OCI-LY3 (cell line): ENCODE measurements around the gene IFRD2.
A peak's percentile ranks its signal among the peaks of the same experiment; 100 is the strongest.
"Not testable (repeated sequence)": the region's sequence is repeated elsewhere in the genome, so short reads cannot be mapped to it uniquely, and the experiment has no call there.

Experiments used
- H2AFZ ChIP-seq: fragments of 200-600, 300-600 bp; shearing (Covaris generic); 2 replicates; pipeline ENCODE4 v1.6.0; 2014; ENCODE audit warnings: antibody characterized with exemption, low read depth, low read length
- H3K27ac ChIP-seq: fragments of 200-600, 300-600 bp; sonication (generic); 2 replicates; pipeline ENCODE4 v1.5.1; 2014; ENCODE audit warnings: mild to moderate bottlenecking, low read length, moderate library complexity, mixed read lengths
- H3K27me3 ChIP-seq: fragments of 200-600, 300-600 bp; sonication (generic); 2 replicates; pipeline ENCODE4 v1.6.1; 2014; ENCODE audit warnings: low read depth, low read length, mixed read lengths
- H3K36me3 ChIP-seq: fragments of 200-600, 300-600 bp; sonication (generic); replicated peaks from 2 replicates; pipeline ENCODE3; 2014; ENCODE audit warnings: low read depth, low read length, mixed read lengths
- H3K4me1 ChIP-seq: fragments of 300-600, 200-600 bp; sonication (generic); 2 replicates; pipeline ENCODE4 v1.6.1; 2014; ENCODE audit warnings: low read length, mixed read lengths
- H3K4me2 ChIP-seq: fragments of 200-600, 300-600 bp; sonication (generic); 2 replicates; pipeline ENCODE4 v1.6.1; 2014; ENCODE audit warnings: low read length, mixed read lengths
- H3K4me3 ChIP-seq: fragments of 300-600, 200-600 bp; sonication (generic); 2 replicates; pipeline ENCODE4 v1.5.1; 2014; ENCODE audit warnings: antibody characterized with exemption, mild to moderate bottlenecking, low read length, moderate library complexity
- H3K79me2 ChIP-seq: fragments of 300-600, 200-600 bp; shearing (Covaris generic); 2 replicates; pipeline ENCODE4 v1.6.1; 2014; ENCODE audit warnings: mild to moderate bottlenecking, low read length, mixed read lengths
- H3K9ac ChIP-seq: fragments of 300-600, 200-600 bp; shearing (Covaris generic); 2 replicates; pipeline ENCODE4 v1.6.0; 2014; ENCODE audit warnings: mild to moderate bottlenecking, low read length, moderate library complexity
- H3K9me3 ChIP-seq: fragments of 200-600, 300-600 bp; shearing (Covaris generic); 2 replicates; pipeline ENCODE4 v1.6.1; 2014; ENCODE audit warnings: low read length, mixed read lengths; ENCODE audit not compliant: insufficient read depth
- H4K20me1 ChIP-seq: fragments of 200-600, 300-600 bp; sonication (generic); 2 replicates; pipeline ENCODE4 v1.6.1; 2016; ENCODE audit warnings: low read length, mixed read lengths; ENCODE audit not compliant: insufficient read depth
- CTCF ChIP-seq: fragments of 200-600, 300-600 bp; sonication (generic); IDR thresholded peaks from 2 replicates; pipeline ENCODE4 v1.5.1; 2014; ENCODE audit warnings: antibody characterized with exemption, low read length, low read depth
- EZH2phosphoT487 ChIP-seq: fragments of 200-600 bp; shearing (Covaris generic); IDR thresholded peaks from 2 replicates; pipeline ENCODE4 v1.6.1; 2018; ENCODE audit warnings: antibody characterized with exemption, mixed run types, low read depth

IFRD2 gene

GRCh38 chr3:50262778-50263177 is 29.5 kb downstream of the IFRD2 start:
- Histone ChIP-seq H3K4me1 (peaks cover 13% of the 10 kb centered on the region), H3K9me3 (no peaks in the 10 kb centered on the region), H4K20me1 (no peaks in the 10 kb centered on the region), H3K4me3 (no peak overlapping the region), H3K79me2 (no peaks in the 10 kb centered on the region), H3K9ac (no peak overlapping the region), H3K27me3 (peaks cover 18% of the 10 kb centered on the region), H3K4me2 (no peak overlapping the region), H3K36me3 (peaks cover 15% of the 10 kb centered on the region), H2AFZ (no peak overlapping the region), H3K27ac (no peak overlapping the region)
- TF ChIP-seq EZH2phosphoT487 (no peak), CTCF (no peak)

GRCh38 chr3:50262200-50262599 is 30.0 kb downstream of the IFRD2 start:
- Histone ChIP-seq H3K4me1 (peaks cover 13% of the 10 kb centered on the region), H3K27me3 (peaks cover 12% of the 10 kb centered on the region), H3K36me3 (peaks cover 20% of the 10 kb centered on the region)
- H2AFZ ChIP-seq, H3K9ac ChIP-seq, H3K4me2 ChIP-seq, H3K9me3 ChIP-seq, H4K20me1 ChIP-seq, H3K79me2 ChIP-seq, H3K27ac ChIP-seq, H3K4me3 ChIP-seq: not testable (repeated sequence)

GRCh38 chr3:50261505-50261904 is 30.7 kb downstream of the IFRD2 start:
- TF ChIP-seq EZH2phosphoT487 (no peak), CTCF (no peak)
- H4K20me1 ChIP-seq, result no peaks in the 10 kb centered on the region
- H3K79me2 ChIP-seq, result no peaks in the 10 kb centered on the region
- 0 out of 2 replicates have a peak overlapping the region, but pooled peaks have one; percentile 86 for H3K4me3 ChIP-seq
- H2AFZ ChIP-seq, result no peak overlapping the region
- 0 out of 2 replicates have a peak, but pooled peaks cover 6% of the 10 kb centered on the region for H3K9me3 ChIP-seq
- peaks cover 13% of the 10 kb centered on the region for H3K4me1 ChIP-seq
- H3K36me3 ChIP-seq, result peaks cover 27% of the 10 kb centered on the region
- peak overlapping the region; percentile 96; the same call in 1 of the 2 replicates for H3K4me2 ChIP-seq
- peak overlapping the region; percentile 83; the same call in 1 of the 2 replicates for H3K9ac ChIP-seq
- no peak overlapping the region for H3K27ac ChIP-seq
- peaks cover 5% of the 10 kb centered on the region for H3K27me3 ChIP-seq

- Histone ChIP-seq H3K4me1 (peaks cover 13% of the 10 kb centered on the region), H4K20me1 (no peaks in the 10 kb centered on the region), H3K27me3 (0 out of 2 replicates have a peak, but pooled peaks cover under 1% of the 10 kb centered on the region), H3K79me2 (no peaks in the 10 kb centered on the region), H3K36me3 (peaks cover 32% of the 10 kb centered on the region), H3K4me3 (peak overlapping the region; percentile 86), H3K9me3 (0 out of 2 replicates have a peak, but pooled peaks cover 6% of the 10 kb centered on the region), H3K27ac (no peak overlapping the region), H3K9ac (peak overlapping the region; percentile 83), H3K4me2 (peak overlapping the region; percentile 96), H2AFZ (no peak overlapping the region)
- TF ChIP-seq CTCF (no peak), EZH2phosphoT487 (no peak)
These were observed 31.2 kb downstream of the IFRD2 start for GRCh38 chr3:50260942-50261441.
